Skeletal muscle tissue (tissue), 4 donors: Measurements from ENCODE around the gene ECI1. TPM values are rescaled to one million over a fixed set of nuclear protein-coding genes. Genes with fewer than 3 reads are reported as not detected.
"Not testable (repeated sequence)": the region's sequence is repeated elsewhere in the genome, so short reads cannot be mapped to it uniquely, and the experiment has no call there.

ENCODE experiments used
- H3K27ac ChIP-seq: one replicate; pipeline ENCODE4 v1.7.0; 2013; ENCODE audit warnings: mild to moderate bottlenecking, low read depth, low read length, inconsistent platforms
- H3K27me3 ChIP-seq, 3 donors: one replicate each; pipeline ENCODE4 v1.7.0; 2013; ENCODE audit warnings: low read length in 3 of 3; ENCODE audit not compliant: control insufficient read depth in 3 of 3, insufficient read depth in 3 of 3
- H3K36me3 ChIP-seq, 3 donors: one replicate each; pipeline ENCODE4 v1.7.0; 2013; ENCODE audit warnings: low read length in 3 of 3; ENCODE audit not compliant: control insufficient read depth in 3 of 3, insufficient read depth in 3 of 3
- H3K4me1 ChIP-seq, 3 donors: one replicate each; pipeline ENCODE4 v1.7.0; 2013; ENCODE audit warnings: low read length in 3 of 3, mild to moderate bottlenecking in 3 of 3; ENCODE audit not compliant: control insufficient read depth in 3 of 3, insufficient read depth in 3 of 3
- H3K4me3 ChIP-seq, 3 donors: one replicate each; pipeline ENCODE4 v1.7.0; 2013; ENCODE audit warnings: low read length in 3 of 3
- H3K9ac ChIP-seq, 3 donors: one replicate each; pipeline ENCODE4 v1.7.0; 2013; ENCODE audit warnings: low read length in 3 of 3, mild to moderate bottlenecking in 3 of 3, moderate library complexity in 2 of 3, low read depth in 1 of 3
- H3K9me3 ChIP-seq, 3 donors: one replicate each; pipeline ENCODE4 v1.7.0; 2013; ENCODE audit warnings: low read length in 3 of 3; ENCODE audit not compliant: control insufficient read depth in 3 of 3
- total RNA-seq: library from RNA; depleted of rRNA; stranded (reverse); fragments of >200 nt; gene quantifications from one replicate; pipeline ENCODE4 v1.2.3, GENCODE V29; 2014
- donor health status: Osteomylitis.

Gene ECI1
- total RNA-seq, 1 donor from 2014 or later, result 42.3 TPM

- no peaks in the 10 kb centered on the region for H3K27me3 ChIP-seq
- H3K4me3 ChIP-seq, result no peak overlapping the region
- peaks cover 25 to 52% (median 35%) of the 10 kb centered on the region in 3 donors for H3K4me1 ChIP-seq
- no peak overlapping the region for H3K27ac ChIP-seq
- peaks cover 0 to 3% (median 0%) of the 10 kb centered on the region in 3 donors for H3K36me3 ChIP-seq
- H3K9me3 ChIP-seq, result no peaks in the 10 kb centered on the region
- no peak overlapping the region for H3K9ac ChIP-seq
Measured at GRCh38 chr16:2271848-2272461, 20.6 kb upstream of the ECI1 start.

- Histone ChIP-seq H3K9me3 (no peaks in the 10 kb centered on the region), H3K4me1 (peaks cover 22 to 48% (median 33%) of the 10 kb centered on the region in 3 donors), H3K27me3 (no peaks in the 10 kb centered on the region), H3K36me3 (peaks cover 0 to under 1% (median 0%) of the 10 kb centered on the region in 3 donors), H3K9ac (peak overlapping the region in 1 of 3 donors; percentile 40), H3K27ac (no peak overlapping the region), H3K4me3 (no peak overlapping the region)
Measured at GRCh38 chr16:2270588-2271470, 19.4 kb upstream of the ECI1 start.

DNA sequence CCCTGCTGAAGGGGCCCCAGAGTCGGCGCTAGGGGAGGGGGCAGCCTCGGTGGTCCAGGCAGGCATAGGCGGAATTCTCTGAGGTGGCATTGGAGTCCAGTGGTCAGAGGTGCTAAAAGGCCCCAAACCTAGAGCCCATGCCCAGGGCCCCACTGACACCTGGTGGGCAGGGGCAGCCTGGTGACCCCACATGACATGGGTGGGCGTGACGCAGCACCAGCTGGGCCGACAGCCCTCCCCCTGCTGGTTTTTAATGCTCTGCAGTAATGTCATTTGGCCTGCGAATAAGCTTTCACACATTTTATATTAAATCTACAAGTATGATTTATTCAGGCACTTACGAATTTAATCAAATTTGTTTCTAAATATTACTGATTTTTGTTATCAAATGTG, 18.7 kb upstream of the ECI1 start:
- Histone ChIP-seq H3K27ac (no peak overlapping the region), H3K27me3 (no peaks in the 10 kb centered on the region), H3K36me3 (no peaks in the 10 kb centered on the region), H3K9ac (peak overlapping the region; percentile 10 to 97 (median 84)), H3K4me3 (no peak overlapping the region), H3K4me1 (peaks cover 22 to 45% (median 30%) of the 10 kb centered on the region in 3 donors), H3K9me3 (no peaks in the 10 kb centered on the region)

- H3K4me1 ChIP-seq, result peaks cover 22 to 45% (median 36%) of the 10 kb centered on the region in 3 donors
Measured at GRCh38 chr16:2267913-2268666, 16.7 kb upstream of the ECI1 start, which contains the start of gene RNPS1. RNPS1 (minus strand) TSS chr16:2268126; CDS start chr16:2264643, 3,483 bp downstream.

GRCh38 chr16:2267505-2267912, 16.1 kb upstream of the ECI1 start:
- peak overlapping the region; percentile 91 to 98 (median 96) for H3K4me3 ChIP-seq
- not testable (repeated sequence) for H3K9me3 ChIP-seq, H3K27me3 ChIP-seq
- peak overlapping the region; percentile 95 for H3K27ac ChIP-seq
- H3K9ac ChIP-seq, result peak overlapping the region; percentile 84 to 98 (median 97)
- H3K4me1 ChIP-seq, result peaks cover 22 to 44% (median 36%) of the 10 kb centered on the region in 3 donors
- H3K36me3 ChIP-seq, result peaks cover 15 to 19% (median 16%) of the 10 kb centered on the region in 3 donors

More at GRCh38 chr16:2267913-2268666, 16.7 kb upstream of the ECI1 start, which contains the start of gene RNPS1:
- no peaks in the 10 kb centered on the region for H3K9me3 ChIP-seq
- H3K4me3 ChIP-seq, result peak within 1 kb of the TSS; percentile 91 to 98 (median 96)
- H3K27me3 ChIP-seq, result no peaks in the 10 kb centered on the region
- peak within 1 kb of the TSS; percentile 84 to 98 (median 97) for H3K9ac ChIP-seq
- H3K27ac ChIP-seq, result peak within 1 kb of the TSS; percentile 95
- peaks cover 9 to 14% (median 11%) of the 10 kb centered on the region in 3 donors for H3K36me3 ChIP-seq

DNA sequence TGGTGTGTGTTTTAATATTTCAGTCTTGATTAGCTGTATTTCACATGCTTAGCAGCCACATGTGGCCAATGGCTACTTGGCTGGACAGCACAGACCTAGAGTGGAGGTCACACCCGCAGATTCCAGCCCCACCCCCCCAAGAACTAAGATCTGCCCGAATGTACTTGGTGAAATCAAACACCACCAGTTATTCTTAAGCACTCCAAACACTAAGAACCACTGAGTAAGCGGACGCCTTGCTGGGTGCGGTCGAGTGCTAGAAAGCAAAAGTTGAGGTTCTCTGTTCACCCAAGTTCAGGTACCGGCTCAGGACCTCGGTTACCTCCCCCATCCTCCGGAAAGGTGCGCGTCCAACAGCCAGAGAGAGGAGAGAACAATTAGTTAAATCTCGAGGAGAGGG, 15.5 kb upstream of the ECI1 start:
- H3K9me3 ChIP-seq, H3K27me3 ChIP-seq: not testable (repeated sequence)
- peaks cover 22 to 38% (median 36%) of the 10 kb centered on the region in 3 donors for H3K4me1 ChIP-seq
- H3K9ac ChIP-seq, result peak overlapping the region; percentile 76 to 97 (median 84)
- H3K4me3 ChIP-seq, result peak overlapping the region; percentile 63 to 98 (median 91)
- H3K27ac ChIP-seq, result peak overlapping the region; percentile 95
- H3K36me3 ChIP-seq, result peaks cover 21 to 26% (median 23%) of the 10 kb centered on the region in 3 donors

- H3K4me1 ChIP-seq, result peaks cover 9 to 20% (median 11%) of the 10 kb centered on the region in 3 donors
- H3K27me3 ChIP-seq, H3K4me3 ChIP-seq, H3K27ac ChIP-seq, H3K9ac ChIP-seq, H3K9me3 ChIP-seq: not testable (repeated sequence)
- peaks cover 36 to 41% (median 38%) of the 10 kb centered on the region in 3 donors for H3K36me3 ChIP-seq
Measured at GRCh38 chr16:2263026-2263425, 11.6 kb upstream of the ECI1 start.

GRCh38 chr16:2260250-2260649, 8.9 kb upstream of the ECI1 start:
- no peaks in the 10 kb centered on the region for H3K27me3 ChIP-seq
- peaks cover 63 to 67% (median 64%) of the 10 kb centered on the region in 3 donors for H3K36me3 ChIP-seq
- no peak overlapping the region for H3K27ac ChIP-seq
- H3K4me3 ChIP-seq, result no peak overlapping the region
- H3K9me3 ChIP-seq, result no peaks in the 10 kb centered on the region
- H3K9ac ChIP-seq, result no peak overlapping the region
- peaks cover 0 to 6% (median 0%) of the 10 kb centered on the region in 3 donors for H3K4me1 ChIP-seq

GRCh38 chr16:2258530-2258929, 7.1 kb upstream of the ECI1 start:
- not testable (repeated sequence) for H3K27ac ChIP-seq, H3K27me3 ChIP-seq, H3K4me1 ChIP-seq, H3K4me3 ChIP-seq, H3K9ac ChIP-seq, H3K9me3 ChIP-seq
- H3K36me3 ChIP-seq, result peaks cover 58 to 73% (median 68%) of the 10 kb centered on the region in 3 donors
